Adrenal gland (tissue), 12 donors: ENCODE measurements around the gene BABAM2. TPM values are rescaled to one million over a fixed set of nuclear protein-coding genes. Genes with fewer than 3 reads are reported as not detected.

Experiments used
- DNase-seq, 7 donors: peaks; one replicate each; pipeline ENCODE4 v3.0.0-alpha.2; 2019 to 2020
- H3K27ac ChIP-seq, 5 donors: fragments of 200-600 bp; sonication (generic) in 4 of 5; 1 replicate in 3 of 5; 2 replicates in 2 of 5; pipeline versions ENCODE4 v1.5.1 to v1.8.0; 2016 to 2020; ENCODE audit warnings: mild to moderate bottlenecking in 1 of 5
- H3K27me3 ChIP-seq: fragments of 200-600 bp; 2 replicates; pipeline ENCODE4 v1.8.0; 2021
- H3K36me3 ChIP-seq, 2 donors: fragments of 200-600 bp; replicated peaks in 1 of 2; 1 replicate in 1 of 2; 2 replicates in 1 of 2; pipeline versions ENCODE4 v1.5.1 to v1.8.0; 2018 to 2022
- H3K4me1 ChIP-seq, 2 donors: fragments of 200-600 bp; replicated peaks in 1 of 2; 1 replicate in 1 of 2; 2 replicates in 1 of 2; pipeline versions ENCODE4 v1.5.1 to v1.8.0; 2018 to 2021
- H3K4me3 ChIP-seq, 4 donors: fragments of 200-600 bp; sonication (generic) in 3 of 4; one replicate each; pipeline ENCODE4 v1.5.1; 2016 to 2018
- H3K9me3 ChIP-seq, 3 donors: fragments of 200-600 bp; sonication (generic) in 1 of 3; replicated peaks in 1 of 3; 1 replicate in 2 of 3; 2 replicates in 1 of 3; pipeline versions ENCODE4 v1.5.1 to v1.8.0; 2016 to 2021
- CTCF ChIP-seq, 6 experiments: fragments of 450-650 bp in 4 of 6; fragments of 200-600 bp in 2 of 6; sonication (generic) in 1 of 6; IDR thresholded peaks; 1 replicate in 5 of 6; 2 replicates in 1 of 6; pipeline versions ENCODE4 v1.5.1 to v1.8.0; 2016 to 2021; ENCODE audit warnings: antibody characterized with exemption in 6 of 6, mild to moderate bottlenecking in 2 of 6, moderate library complexity in 1 of 6
- POLR2A ChIP-seq, 2 donors: fragments of 450-650 bp; IDR thresholded peaks; one replicate each; pipeline ENCODE4 v1.6.1; 2017; ENCODE audit warnings: antibody characterized with exemption in 2 of 2, mild to moderate bottlenecking in 2 of 2, moderate library complexity in 1 of 2
- WGBS, 4 donors: extraction: QIAGEN DNeasy Blood & Tissue Kit in 2 of 4; methylation state at CpG; one replicate each; pipeline versions ENCODE4 v1.1.5 to v1.1.7; 2013 to 2017; 5-methylcytosine and 5-hydroxymethylcytosine counted together
- intact Hi-C, 2 donors: fragments of 100-400 bp; cut with DNase I; formaldehyde crosslinking; loops; one replicate each; pipeline versions ENCODE4 v1.14.1 to v1.15.0; 2022 to 2023
- polyA plus RNA-seq, 3 donors: library from polyadenylated mRNA; stranded (reverse); fragments of 200-250 nt in 2 of 3; fragments of 350-450 nt in 1 of 3; fragmentation: Illumina TruSeq in 1 of 3; extraction: RNeasy Lipid Tissue Mini Kit (QIAGEN cat#74804) in 1 of 3; gene quantifications; one replicate each; pipeline ENCODE4 v1.2.3, GENCODE V29; 2013 to 2014
- total RNA-seq, 9 donors: library from RNA; depleted of rRNA in 4 of 9; stranded (reverse); fragments of >200 nt in 4 of 9; fragments of 120-200 nt in 1 of 9; fragmentation: NEBNext Ultra II Directional in 1 of 9; extraction: Animal tissue kit (Norgen Biotek cat#: 25700) in 1 of 9; gene quantifications; one replicate each; pipeline versions ENCODE4 v1.1.0 to v1.2.4, GENCODE V29; 2013 to 2023
- donor health status: healthy with polysubstance abuse.
- donor health status: Bipolar disorder and iron deficiency.
- donor health status: DM: yes; HTN: yes; CAD: no.
- donor health status: DM: no; HTN: no; CAD: no.
- donor health status: DM: no; HTN: no; CAD: no.
- donor health status: DM: yes; HTN: yes; CAD: no.

BABAM2 gene
- total and polyA plus RNA-seq, 12 donors, result 88.2 to 925 (median 357) TPM

GRCh38 chr2:28085201-28085600 is 194.7 kb downstream of the BABAM2 start:
- Histone ChIP-seq H3K36me3 (no peaks in the 10 kb centered on the region), H3K4me3 (no peak overlapping the region), H3K27me3 (no peaks in the 10 kb centered on the region), H3K4me1 (peaks cover 19 to 38% of the 10 kb centered on the region in 2 donors), H3K27ac (no peak overlapping the region), H3K9me3 (no peaks in the 10 kb centered on the region)
- TF ChIP-seq CTCF (IDR thresholded peaks at IDR 0.05), result no peak
- TF ChIP-seq POLR2A (IDR thresholded peaks at IDR 0.05), result no peak
- intact Hi-C loops, result no loop called here
- WGBS, 4 donors, result 76 to 92% (median 85%) methylated on average over 2 of the region's 2 CpGs
- no peak for DNase-seq

- H3K36me3 ChIP-seq, result no peaks in the 10 kb centered on the region
- no peak overlapping the region for H3K27ac ChIP-seq
- WGBS, 4 donors, result 72 to 91% (median 83%) methylated on average over 3 of the region's 3 CpGs
- H3K27me3 ChIP-seq, result no peaks in the 10 kb centered on the region
- H3K4me3 ChIP-seq, result no peak overlapping the region
- intact Hi-C loops, result no loop called here
- peaks cover 8 to 29% of the 10 kb centered on the region in 2 donors for H3K4me1 ChIP-seq
- no peak for DNase-seq
- TF ChIP-seq CTCF (IDR thresholded peaks at IDR 0.05), result no peak
- TF ChIP-seq POLR2A (IDR thresholded peaks at IDR 0.05), result no peak
- no peaks in the 10 kb centered on the region for H3K9me3 ChIP-seq
Observed at GRCh38 chr2:28086611-28087010, 196.1 kb downstream of the BABAM2 start.

GRCh38 chr2:28088970-28089369 is 198.4 kb downstream of the BABAM2 start:
- TF ChIP-seq CTCF (IDR thresholded peaks at IDR 0.05) (no peak), POLR2A (IDR thresholded peaks at IDR 0.05) (no peak)
- intact Hi-C loops, result no loop called here
- DNase-seq, result no peak
- Histone ChIP-seq H3K27ac (no peak overlapping the region), H3K9me3 (no peaks in the 10 kb centered on the region), H3K4me1 (peaks cover 6 to 27% of the 10 kb centered on the region in 2 donors), H3K36me3 (no peaks in the 10 kb centered on the region), H3K27me3 (no peaks in the 10 kb centered on the region), H3K4me3 (no peak overlapping the region)
- WGBS, 4 donors, result 93 to 97% (median 97%) methylated on average over 4 of the region's 4 CpGs

GRCh38 chr2:28089486-28089885 is 199.0 kb downstream of the BABAM2 start:
- peaks cover under 1 to 25% of the 10 kb centered on the region in 2 donors for H3K4me1 ChIP-seq
- intact Hi-C loops, result no loop called here
- no peak overlapping the region for H3K27ac ChIP-seq
- DNase-seq, result no peak
- no peaks in the 10 kb centered on the region for H3K36me3 ChIP-seq
- TF ChIP-seq CTCF (IDR thresholded peaks at IDR 0.05), result no peak
- TF ChIP-seq POLR2A (IDR thresholded peaks at IDR 0.05), result no peak
- no peaks in the 10 kb centered on the region for H3K27me3 ChIP-seq
- no peaks in the 10 kb centered on the region for H3K9me3 ChIP-seq
- H3K4me3 ChIP-seq, result no peak overlapping the region
- WGBS, 4 donors, result 93 to 100% (median 98%) methylated on average over 1 of the region's 1 CpG
